Measurements from ENCODE around the gene ZSCAN23.

GRCh38 chr6:28436404-28436803 lies 6.9 kb downstream of the ZSCAN23 start:
- no peak for TF ChIP-seq CTCF (IDR thresholded peaks at IDR 0.05; ENCODE audit: insufficient read depth, low read length)
- TF ChIP-seq POLR2AphosphoS5 (IDR thresholded peaks at IDR 0.05; ENCODE audit: low read depth): no peak

Measured in HL-60 (cell line).